Nephron (organoid): ENCODE measurements around the gene SLC6A13.

Experiments
- H3K27ac Mint-ChIP-seq, 3 experiments: 2 replicates each; pipeline ENCODE4 v1.8.0; 2020; ENCODE audit warnings: mixed read lengths in 3 of 3, mild to moderate bottlenecking in 2 of 3, moderate library complexity in 1 of 3
- H3K27me3 Mint-ChIP-seq: 2 replicates; pipeline ENCODE4 v1.8.0; 2021; ENCODE audit warnings: low read depth, mild to moderate bottlenecking, moderate library complexity, mixed read lengths
- H3K36me3 Mint-ChIP-seq: 2 replicates; pipeline ENCODE4 v1.8.0; 2020; ENCODE audit warnings: low read depth, mixed read lengths
- H3K4me1 Mint-ChIP-seq: 2 replicates; pipeline ENCODE4 v1.8.0; 2020; ENCODE audit warnings: mixed read lengths
- H3K4me3 Mint-ChIP-seq, 3 experiments: 2 replicates each; pipeline ENCODE4 v1.8.0; 2020; ENCODE audit warnings: mild to moderate bottlenecking in 3 of 3, mixed read lengths in 3 of 3, moderate library complexity in 2 of 3
- H3K9me3 Mint-ChIP-seq: 2 replicates; pipeline ENCODE4 v1.8.0; 2020; ENCODE audit warnings: mixed read lengths
- CTCF ChIP-seq, 3 experiments: fragments of 200-600 bp; sonication (generic); IDR thresholded peaks; one replicate each; pipeline ENCODE4 v1.5.0; 2021; ENCODE audit warnings: antibody characterized with exemption in 3 of 3; ENCODE audit not compliant: unreplicated experiment in 3 of 3

SLC6A13 gene

GRCh38 chr12:268483-268840 is 5.8 kb upstream of the SLC6A13 start:
- Mint-ChIP-seq H3K36me3 (no peaks in the 10 kb centered on the region), H3K4me1 (peaks cover 77% of the 10 kb centered on the region), H3K9me3 (no peaks in the 10 kb centered on the region), H3K27me3 (no peaks in the 10 kb centered on the region), H3K27ac (peak overlapping the region; percentile 93 to 96 (median 95)), H3K4me3 (no peak overlapping the region)
- TF ChIP-seq CTCF (IDR thresholded peaks at IDR 0.05; ENCODE audit: unreplicated experiment in 3 of 3), result no peak

- Mint-ChIP-seq H3K27ac (peak overlapping the region; percentile 93 to 96 (median 95)), H3K36me3 (no peaks in the 10 kb centered on the region), H3K27me3 (no peaks in the 10 kb centered on the region), H3K4me3 (peak overlapping the region in 2 of 3 experiments; percentile 10 to 14), H3K4me1 (peaks cover 79% of the 10 kb centered on the region), H3K9me3 (no peaks in the 10 kb centered on the region)
- no peak for TF ChIP-seq CTCF (IDR thresholded peaks at IDR 0.05; ENCODE audit: unreplicated experiment in 3 of 3)
These were observed 5.2 kb upstream of the SLC6A13 start for GRCh38 chr12:267581-268482.

- Mint-ChIP-seq H3K4me3 (no peak overlapping the region), H3K27me3 (no peaks in the 10 kb centered on the region), H3K27ac (peak overlapping the region in 1 of 3 experiments; percentile 27), H3K36me3 (no peaks in the 10 kb centered on the region), H3K4me1 (peaks cover 79% of the 10 kb centered on the region), H3K9me3 (no peaks in the 10 kb centered on the region)
- TF ChIP-seq CTCF (IDR thresholded peaks at IDR 0.05; ENCODE audit: unreplicated experiment in 3 of 3), result no peak
These were observed 2.5 kb upstream of the SLC6A13 start for GRCh38 chr12:265096-265495.

DNA sequence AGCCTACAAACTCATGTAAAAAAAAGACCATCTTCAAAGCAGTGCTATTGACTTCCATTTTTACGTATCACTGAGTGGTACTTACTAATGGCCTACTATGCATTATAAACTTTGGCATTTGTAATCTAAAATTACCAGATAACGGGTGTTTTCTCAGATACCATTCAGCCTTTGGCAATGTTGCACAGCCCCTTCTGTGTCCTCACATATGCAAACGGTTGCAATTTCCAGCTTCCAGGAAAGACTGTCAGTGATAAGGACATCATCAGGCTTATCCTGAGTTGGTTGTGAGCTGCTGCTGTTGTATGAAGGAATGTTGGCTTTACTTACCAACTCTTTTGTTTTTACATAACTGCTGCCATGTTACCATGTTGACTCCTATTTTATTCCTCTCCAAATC is 1.6 kb upstream of the SLC6A13 start:
- Mint-ChIP-seq H3K36me3 (no peaks in the 10 kb centered on the region), H3K27me3 (no peaks in the 10 kb centered on the region), H3K9me3 (no peaks in the 10 kb centered on the region), H3K4me1 (peaks cover 75% of the 10 kb centered on the region), H3K27ac (peak overlapping the region; percentile 81 to 90 (median 89)), H3K4me3 (no peak overlapping the region)
- no peak for TF ChIP-seq CTCF (IDR thresholded peaks at IDR 0.05; ENCODE audit: unreplicated experiment in 3 of 3)

- H3K27ac Mint-ChIP-seq, result peak overlapping the region; percentile 81 to 90 (median 89)
- H3K9me3 Mint-ChIP-seq, result no peaks in the 10 kb centered on the region
- peaks cover 69% of the 10 kb centered on the region for H3K4me1 Mint-ChIP-seq
- peak overlapping the region in 1 of 3 experiments; percentile 18 for H3K4me3 Mint-ChIP-seq
- no peaks in the 10 kb centered on the region for H3K27me3 Mint-ChIP-seq
- TF ChIP-seq CTCF (IDR thresholded peaks at IDR 0.05; ENCODE audit: unreplicated experiment in 3 of 3), result no peak
- no peaks in the 10 kb centered on the region for H3K36me3 Mint-ChIP-seq
These were observed 938 bp upstream of the SLC6A13 start for GRCh38 chr12:263574-263973.

- no peak for TF ChIP-seq CTCF (IDR thresholded peaks at IDR 0.05; ENCODE audit: unreplicated experiment in 3 of 3)
- H3K4me3 Mint-ChIP-seq, result peak overlapping the region; percentile 60 to 81 (median 77)
- H3K9me3 Mint-ChIP-seq, result no peaks in the 10 kb centered on the region
- H3K27me3 Mint-ChIP-seq, result no peaks in the 10 kb centered on the region
- H3K27ac Mint-ChIP-seq, result peak overlapping the region; percentile 89 to 90 (median 89)
- peaks cover 69% of the 10 kb centered on the region for H3K4me1 Mint-ChIP-seq
- no peaks in the 10 kb centered on the region for H3K36me3 Mint-ChIP-seq
These were observed 523 bp downstream of the SLC6A13 start for GRCh38 chr12:262113-262512.
